Ovary (tissue), 3 donors: Measurements from ENCODE around the gene TMEM143.

ENCODE experiments used
- CTCF ChIP-seq, 3 donors: fragments of 450-650 bp in 2 of 3; fragments of 200-600 bp in 1 of 3; IDR thresholded peaks; one replicate each; pipeline versions ENCODE4 v1.5.1 to v1.8.0; 2016 to 2022; ENCODE audit warnings: antibody characterized with exemption in 3 of 3, mild to moderate bottlenecking in 1 of 3
- POLR2A ChIP-seq: fragments of 450-650 bp; IDR thresholded peaks from one replicate; pipeline ENCODE4 v1.6.1; 2017; ENCODE audit warnings: antibody characterized with exemption, mild to moderate bottlenecking, moderate library complexity
- donor health status: DM: no; HTN: no; CAD: no.

GRCh38 chr19:48290401-48290770, 73.4 kb downstream of the TMEM143 start:
- TF ChIP-seq CTCF (IDR thresholded peaks at IDR 0.05) (no peak), POLR2A (no peak)
